ENCODE data around the gene AP3M1. TPM values are rescaled to one million over a fixed set of nuclear protein-coding genes. Genes with fewer than 3 reads are reported as not detected.

AP3M1 gene
- polyA plus RNA-seq, 3 donors = 17.5 to 32.0 (median 23.2) TPM

DNA sequence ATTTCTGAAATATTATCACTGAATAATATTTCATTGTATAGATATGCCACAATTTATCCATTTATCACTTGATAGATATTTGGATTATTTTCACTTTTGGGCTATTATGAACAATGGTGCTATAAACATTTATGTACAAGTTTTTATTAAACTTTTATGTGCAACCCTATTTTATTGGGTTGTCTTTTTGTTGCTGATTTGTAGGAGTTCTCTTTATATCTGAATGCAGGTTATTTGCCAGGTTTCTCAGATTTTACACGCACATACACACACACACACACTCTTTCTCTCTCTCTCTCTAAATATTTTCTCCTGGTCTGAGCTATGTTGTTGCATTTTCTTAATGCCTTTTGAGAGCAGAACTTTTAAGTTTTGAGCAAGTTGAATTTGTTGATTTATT lies 36.6 kb upstream of the AP3M1 start:
- no peak overlapping the region for H3K4me2 ChIP-seq (replicated peaks; ENCODE audit: extremely low read depth, low read length, poor library complexity, severe bottlenecking)

DNA sequence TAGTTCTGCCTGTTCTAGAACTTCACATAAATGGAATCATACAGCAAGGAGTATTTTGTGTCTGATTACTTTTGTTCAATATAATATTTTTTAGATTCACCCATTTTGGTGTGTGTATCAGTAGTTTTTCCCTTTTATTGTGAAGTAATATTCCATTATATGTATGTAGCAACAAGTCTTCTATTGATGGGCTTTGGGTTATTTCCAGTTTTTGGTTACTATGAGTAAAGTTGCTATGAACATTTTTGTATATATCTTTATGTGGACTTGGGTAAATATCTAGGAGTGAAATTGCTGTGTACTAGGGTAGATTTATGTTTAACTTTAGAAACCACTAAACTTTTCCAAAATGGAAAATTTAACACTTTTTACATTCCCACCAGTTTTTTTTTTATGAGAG lies 36.0 kb upstream of the AP3M1 start:
- Histone ChIP-seq H3K27ac (ENCODE audit: low read depth in 1 of 2, low read length in 2 of 2) (no peak overlapping the region), H4K20me1 (ENCODE audit: insufficient read depth, low read length) (peaks cover 6% of the 10 kb centered on the region), H3K79me2 (ENCODE audit: insufficient read depth, low read length) (peaks cover 94% of the 10 kb centered on the region), H3K9me3 (replicated peaks in 1 of 2; ENCODE audit: control insufficient read depth in 1 of 2, insufficient read depth in 1 of 2, low read length in 2 of 2) (no peaks in the 10 kb centered on the region), H3K4me2 (replicated peaks; ENCODE audit: extremely low read depth, low read length, poor library complexity, severe bottlenecking) (no peak overlapping the region), H3K36me3 (replicated peaks in 1 of 2; ENCODE audit: control insufficient read depth in 1 of 2, insufficient read depth in 2 of 2, low read length in 2 of 2) (no peaks in the 10 kb centered on the region), H3K27me3 (ENCODE audit: control insufficient read depth in 2 of 2, insufficient read depth in 2 of 2, low read length in 2 of 2) (no peaks in the 10 kb centered on the region), H2AFZ (ENCODE audit: insufficient read depth, low read depth, low read length, poor library complexity, severe bottlenecking) (no peak overlapping the region), H3K9ac (ENCODE audit: insufficient read depth, low read length, poor library complexity, severe bottlenecking) (no peak overlapping the region), H3K4me3 (replicated peaks in 1 of 3; ENCODE audit: low read depth in 2 of 3, low read length in 3 of 3) (no peak overlapping the region), H3K4me1 (ENCODE audit: control insufficient read depth in 1 of 2, insufficient read depth in 2 of 2, low read length in 2 of 2) (peaks cover 18 to 23% of the 10 kb centered on the region in 2 donors)
- Mint-ChIP-seq H3K27ac (peak overlapping the region in 1 of 7 donors; percentile 32), H3K4me3 (no peak overlapping the region), H3K9me3 (no peaks in the 10 kb centered on the region), H3K36me3 (peaks cover 0 to 2% of the 10 kb centered on the region in 2 donors), H3K4me1 (peaks cover 25% of the 10 kb centered on the region), H3K27me3 (ENCODE audit: low read depth in 3 of 3) (peaks cover 0 to 1% (median 0%) of the 10 kb centered on the region in 3 donors)
- no peak for DNase-seq
- intact Hi-C loops (cut with micrococcal nuclease) = loop anchor here in 1 of 2 donors (5.0 kb wide), 1 partner anchor 34 kb away; the partner anchor contains the start of genes ADK and AP3M1
- TF ChIP-seq, protein P1, sequence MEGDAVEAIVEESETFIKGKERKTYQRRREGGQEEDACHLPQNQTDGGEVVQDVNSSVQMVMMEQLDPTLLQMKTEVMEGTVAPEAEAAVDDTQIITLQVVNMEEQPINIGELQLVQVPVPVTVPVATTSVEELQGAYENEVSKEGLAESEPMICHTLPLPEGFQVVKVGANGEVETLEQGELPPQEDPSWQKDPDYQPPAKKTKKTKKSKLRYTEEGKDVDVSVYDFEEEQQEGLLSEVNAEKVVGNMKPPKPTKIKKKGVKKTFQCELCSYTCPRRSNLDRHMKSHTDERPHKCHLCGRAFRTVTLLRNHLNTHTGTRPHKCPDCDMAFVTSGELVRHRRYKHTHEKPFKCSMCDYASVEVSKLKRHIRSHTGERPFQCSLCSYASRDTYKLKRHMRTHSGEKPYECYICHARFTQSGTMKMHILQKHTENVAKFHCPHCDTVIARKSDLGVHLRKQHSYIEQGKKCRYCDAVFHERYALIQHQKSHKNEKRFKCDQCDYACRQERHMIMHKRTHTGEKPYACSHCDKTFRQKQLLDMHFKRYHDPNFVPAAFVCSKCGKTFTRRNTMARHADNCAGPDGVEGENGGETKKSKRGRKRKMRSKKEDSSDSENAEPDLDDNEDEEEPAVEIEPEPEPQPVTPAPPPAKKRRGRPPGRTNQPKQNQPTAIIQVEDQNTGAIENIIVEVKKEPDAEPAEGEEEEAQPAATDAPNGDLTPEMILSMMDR (IDR thresholded peaks at IDR 0.05) = no peak

More for the DNA sequence above, 36.6 kb upstream of the AP3M1 start:
- Histone ChIP-seq H3K4me3 (replicated peaks in 1 of 3; ENCODE audit: low read depth in 2 of 3, low read length in 3 of 3) (no peak overlapping the region), H4K20me1 (ENCODE audit: insufficient read depth, low read length) (peaks cover 6% of the 10 kb centered on the region), H2AFZ (ENCODE audit: insufficient read depth, low read depth, low read length, poor library complexity, severe bottlenecking) (no peak overlapping the region), H3K9me3 (replicated peaks in 1 of 2; ENCODE audit: control insufficient read depth in 1 of 2, insufficient read depth in 1 of 2, low read length in 2 of 2) (no peaks in the 10 kb centered on the region), H3K4me1 (ENCODE audit: control insufficient read depth in 1 of 2, insufficient read depth in 2 of 2, low read length in 2 of 2) (peaks cover 22 to 28% of the 10 kb centered on the region in 2 donors), H3K36me3 (replicated peaks in 1 of 2; ENCODE audit: control insufficient read depth in 1 of 2, insufficient read depth in 2 of 2, low read length in 2 of 2) (no peaks in the 10 kb centered on the region), H3K9ac (ENCODE audit: insufficient read depth, low read length, poor library complexity, severe bottlenecking) (no peak overlapping the region), H3K27ac (ENCODE audit: low read depth in 1 of 2, low read length in 2 of 2) (no peak overlapping the region), H3K79me2 (ENCODE audit: insufficient read depth, low read length) (peaks cover 97% of the 10 kb centered on the region), H3K27me3 (ENCODE audit: control insufficient read depth in 2 of 2, insufficient read depth in 2 of 2, low read length in 2 of 2) (no peaks in the 10 kb centered on the region)
- WGBS (ENCODE audit: insufficient coverage) = no CpG with 5 or more reads among the region's 1 CpG
- no peak overlapping the region for H3K4me3 Mint-ChIP-seq
- TF ChIP-seq, protein P1 (IDR thresholded peaks at IDR 0.05) = no peak
- peaks cover 0 to 1% (median 0%) of the 10 kb centered on the region in 3 donors for H3K27me3 Mint-ChIP-seq (ENCODE audit: low read depth in 3 of 3)
- peak overlapping the region in 1 of 7 donors; percentile 36 for H3K27ac Mint-ChIP-seq
- no peak for DNase-seq
- no peaks in the 10 kb centered on the region for H3K9me3 Mint-ChIP-seq
- H3K4me1 Mint-ChIP-seq = peaks cover 30% of the 10 kb centered on the region
- intact Hi-C loops (cut with micrococcal nuclease) = loop anchor here in 1 of 2 donors (5.0 kb wide), 1 partner anchor 35 kb away; the partner anchor contains the start of genes ADK and AP3M1
- peaks cover 0 to 2% of the 10 kb centered on the region in 2 donors for H3K36me3 Mint-ChIP-seq
